Measurements from ENCODE around the gene LIMK2. TPM values are rescaled to one million over a fixed set of nuclear protein-coding genes. Genes with fewer than 3 reads are reported as not detected.
"Not testable (repeated sequence)": the region's sequence is repeated elsewhere in the genome, so short reads cannot be mapped to it uniquely, and the experiment has no call there.

Gene LIMK2
- total RNA-seq, 3 donors from 2014 or later = 6.9 to 146 (median 135) TPM

GRCh38 chr22:31241936-31242335 lies 29.8 kb downstream of the LIMK2 start:
- no peak overlapping the region for H3K4me3 ChIP-seq
- H3K27me3 ChIP-seq = no peaks in the 10 kb centered on the region
- H3K9me3 ChIP-seq = no peaks in the 10 kb centered on the region
- intact Hi-C loops (cut with DNase I; ENCODE audit: low total_unique reads) = no loop called here
- TF ChIP-seq CTCF (IDR thresholded peaks at IDR 0.05) = no peak
- TF ChIP-seq POLR2A (IDR thresholded peaks at IDR 0.05) = no peak
- no peak for TF ChIP-seq POLR2AphosphoS5 (IDR thresholded peaks at IDR 0.05)
- no peaks in the 10 kb centered on the region for H3K36me3 ChIP-seq
- peaks cover 0 to 4% of the 10 kb centered on the region in 2 donors for H3K4me1 ChIP-seq
- no peak overlapping the region for H3K27ac ChIP-seq
- no peak for DNase-seq (ENCODE audit: low spot score in 2 of 2)

GRCh38 chr22:31243339-31244045 lies 31.4 kb downstream of the LIMK2 start:
- no peak for DNase-seq (ENCODE audit: low spot score in 2 of 2)
- Histone ChIP-seq H3K9me3 (no peaks in the 10 kb centered on the region), H3K4me1 (peaks cover 0 to 13% of the 10 kb centered on the region in 2 donors), H3K4me3 (no peak overlapping the region), H3K27ac (peak overlapping the region; percentile 72 to 75), H3K36me3 (no peaks in the 10 kb centered on the region), H3K27me3 (no peaks in the 10 kb centered on the region)
- TF ChIP-seq POLR2A (IDR thresholded peaks at IDR 0.05) (no peak), CTCF (IDR thresholded peaks at IDR 0.05) (no peak), POLR2AphosphoS5 (IDR thresholded peaks at IDR 0.05) (no peak)
- intact Hi-C loops (cut with DNase I; ENCODE audit: low total_unique reads) = no loop called here

GRCh38 chr22:31244046-31244942 lies 32.2 kb downstream of the LIMK2 start:
- DNase-seq (ENCODE audit: low spot score in 2 of 2) = no peak
- H3K4me3 ChIP-seq = no peak overlapping the region
- H3K9me3 ChIP-seq = no peaks in the 10 kb centered on the region
- H3K36me3 ChIP-seq = no peaks in the 10 kb centered on the region
- H3K27ac ChIP-seq = peak overlapping the region; percentile 72 to 75
- intact Hi-C loops (cut with DNase I; ENCODE audit: low total_unique reads) = no loop called here
- no peak for TF ChIP-seq CTCF (IDR thresholded peaks at IDR 0.05)
- TF ChIP-seq POLR2A (IDR thresholded peaks at IDR 0.05) = no peak
- no peak for TF ChIP-seq POLR2AphosphoS5 (IDR thresholded peaks at IDR 0.05)
- peaks cover 0 to 13% of the 10 kb centered on the region in 2 donors for H3K4me1 ChIP-seq
- no peaks in the 10 kb centered on the region for H3K27me3 ChIP-seq

- Histone ChIP-seq H3K27ac (peak overlapping the region; percentile 72 to 75), H3K4me3 (no peak overlapping the region), H3K27me3 (no peaks in the 10 kb centered on the region), H3K4me1 (peaks cover 0 to 13% of the 10 kb centered on the region in 2 donors), H3K9me3 (no peaks in the 10 kb centered on the region), H3K36me3 (no peaks in the 10 kb centered on the region)
- intact Hi-C loops (cut with DNase I; ENCODE audit: low total_unique reads) = no loop called here
- DNase-seq (ENCODE audit: low spot score in 2 of 2) = no peak
- no peak for TF ChIP-seq CTCF (IDR thresholded peaks at IDR 0.05)
- TF ChIP-seq POLR2A (IDR thresholded peaks at IDR 0.05) = no peak
- no peak for TF ChIP-seq POLR2AphosphoS5 (IDR thresholded peaks at IDR 0.05)
Observed at GRCh38 chr22:31244943-31245451, 32.9 kb downstream of the LIMK2 start.

- DNase-seq (ENCODE audit: low spot score in 2 of 2) = not testable (repeated sequence)
Observed at GRCh38 chr22:31245998-31246397, 33.9 kb downstream of the LIMK2 start.

More at GRCh38 chr22:31245998-31246397, 33.9 kb downstream of the LIMK2 start:
- intact Hi-C loops (cut with DNase I; ENCODE audit: low total_unique reads); H3K27me3 ChIP-seq; H3K4me3 ChIP-seq; H3K27ac ChIP-seq; H3K9me3 ChIP-seq; H3K36me3 ChIP-seq: not testable (repeated sequence)
- peaks cover 0 to 13% of the 10 kb centered on the region in 2 donors for H3K4me1 ChIP-seq

Measured in breast epithelium (tissue), 4 donors.